Rectal smooth muscle tissue (tissue), 1 donor: ENCODE measurements around the gene SLC12A7.
"Not testable (repeated sequence)": the region's sequence is repeated elsewhere in the genome, so short reads cannot be mapped to it uniquely, and the experiment has no call there.

ENCODE experiments used
- H3K27ac ChIP-seq: one replicate; pipeline ENCODE4 v1.7.0; 2013; ENCODE audit warnings: low read depth, low read length, inconsistent platforms
- H3K27me3 ChIP-seq: one replicate; pipeline ENCODE4 v1.7.0; 2013; ENCODE audit warnings: low read length; ENCODE audit not compliant: control insufficient read depth, insufficient read depth
- H3K36me3 ChIP-seq: one replicate; pipeline ENCODE4 v1.7.0; 2013; ENCODE audit warnings: low read length; ENCODE audit not compliant: control insufficient read depth, insufficient read depth
- H3K4me1 ChIP-seq: one replicate; pipeline ENCODE4 v1.7.0; 2013; ENCODE audit warnings: low read length; ENCODE audit not compliant: control insufficient read depth, insufficient read depth
- H3K4me3 ChIP-seq: one replicate; pipeline ENCODE4 v1.7.0; 2013; ENCODE audit warnings: low read length
- H3K9ac ChIP-seq: one replicate; pipeline ENCODE4 v1.7.0; 2013; ENCODE audit warnings: low read length

The SLC12A7 gene

DNA sequence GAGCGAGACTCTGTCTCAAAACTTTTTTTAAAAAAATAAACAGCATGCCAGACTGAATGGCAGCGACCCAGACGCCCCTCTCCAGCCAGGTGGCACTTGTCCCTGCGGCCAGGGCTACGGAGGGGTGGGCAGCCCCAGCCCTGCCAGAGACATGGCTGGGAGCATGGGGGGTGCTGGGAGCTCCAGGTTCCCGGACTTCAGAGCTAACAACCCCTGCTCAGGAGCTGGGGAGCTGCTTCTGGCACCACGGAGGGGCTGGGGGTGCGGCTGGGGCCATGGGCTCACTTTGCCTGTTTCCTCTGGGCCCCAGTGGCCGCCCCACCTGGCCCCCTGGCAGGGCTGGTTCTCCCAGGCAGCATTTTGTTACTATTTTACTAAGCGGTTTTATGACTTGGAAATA, 49.9 kb downstream of the SLC12A7 start:
- no peak overlapping the region for H3K4me3 ChIP-seq
- no peak overlapping the region for H3K27ac ChIP-seq
- no peaks in the 10 kb centered on the region for H3K27me3 ChIP-seq
- no peaks in the 10 kb centered on the region for H3K4me1 ChIP-seq
- peaks cover 23% of the 10 kb centered on the region for H3K36me3 ChIP-seq
- H3K9ac ChIP-seq: no peak overlapping the region

DNA sequence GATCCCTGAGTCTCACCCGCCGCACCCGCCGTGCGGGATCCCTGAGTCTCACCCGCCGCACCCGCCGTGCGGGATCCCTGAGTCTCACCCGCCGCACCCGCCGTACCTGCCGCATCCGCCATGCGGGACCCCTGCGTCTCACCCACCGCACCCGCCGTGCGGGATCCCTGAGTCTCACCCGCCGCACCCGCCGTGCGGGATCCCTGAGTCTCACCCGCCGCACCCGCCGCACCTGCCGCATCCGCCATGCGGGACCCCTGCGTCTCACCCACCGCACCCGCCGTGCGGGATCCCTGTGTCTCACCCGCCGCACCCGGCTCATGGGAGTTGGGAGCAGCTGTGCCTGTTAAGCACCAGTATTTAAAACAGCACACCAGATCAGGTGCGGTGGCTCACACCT, 50.6 kb downstream of the SLC12A7 start:
- peaks cover 30% of the 10 kb centered on the region for H3K36me3 ChIP-seq
- H3K9ac ChIP-seq, H3K4me3 ChIP-seq, H3K4me1 ChIP-seq, H3K27me3 ChIP-seq, H3K27ac ChIP-seq: not testable (repeated sequence)

GRCh38 chr5:1060535-1060981, 51.3 kb downstream of the SLC12A7 start:
- Histone ChIP-seq H3K9ac (no peak overlapping the region), H3K36me3 (peaks cover 28% of the 10 kb centered on the region), H3K4me1 (no peaks in the 10 kb centered on the region), H3K27me3 (no peaks in the 10 kb centered on the region), H3K4me3 (no peak overlapping the region), H3K27ac (no peak overlapping the region)

GRCh38 chr5:1059884-1060263, 52.0 kb downstream of the SLC12A7 start:
- no peak overlapping the region for H3K27ac ChIP-seq
- no peak overlapping the region for H3K9ac ChIP-seq
- H3K4me3 ChIP-seq: no peak overlapping the region
- peaks cover 22% of the 10 kb centered on the region for H3K36me3 ChIP-seq
- H3K4me1 ChIP-seq: no peaks in the 10 kb centered on the region
- H3K27me3 ChIP-seq: no peaks in the 10 kb centered on the region

GRCh38 chr5:1058988-1059883, 52.6 kb downstream of the SLC12A7 start:
- peaks cover 17% of the 10 kb centered on the region for H3K36me3 ChIP-seq
- H3K4me3 ChIP-seq: no peak overlapping the region
- no peaks in the 10 kb centered on the region for H3K27me3 ChIP-seq
- no peaks in the 10 kb centered on the region for H3K4me1 ChIP-seq
- no peak overlapping the region for H3K9ac ChIP-seq
- H3K27ac ChIP-seq: no peak overlapping the region

DNA sequence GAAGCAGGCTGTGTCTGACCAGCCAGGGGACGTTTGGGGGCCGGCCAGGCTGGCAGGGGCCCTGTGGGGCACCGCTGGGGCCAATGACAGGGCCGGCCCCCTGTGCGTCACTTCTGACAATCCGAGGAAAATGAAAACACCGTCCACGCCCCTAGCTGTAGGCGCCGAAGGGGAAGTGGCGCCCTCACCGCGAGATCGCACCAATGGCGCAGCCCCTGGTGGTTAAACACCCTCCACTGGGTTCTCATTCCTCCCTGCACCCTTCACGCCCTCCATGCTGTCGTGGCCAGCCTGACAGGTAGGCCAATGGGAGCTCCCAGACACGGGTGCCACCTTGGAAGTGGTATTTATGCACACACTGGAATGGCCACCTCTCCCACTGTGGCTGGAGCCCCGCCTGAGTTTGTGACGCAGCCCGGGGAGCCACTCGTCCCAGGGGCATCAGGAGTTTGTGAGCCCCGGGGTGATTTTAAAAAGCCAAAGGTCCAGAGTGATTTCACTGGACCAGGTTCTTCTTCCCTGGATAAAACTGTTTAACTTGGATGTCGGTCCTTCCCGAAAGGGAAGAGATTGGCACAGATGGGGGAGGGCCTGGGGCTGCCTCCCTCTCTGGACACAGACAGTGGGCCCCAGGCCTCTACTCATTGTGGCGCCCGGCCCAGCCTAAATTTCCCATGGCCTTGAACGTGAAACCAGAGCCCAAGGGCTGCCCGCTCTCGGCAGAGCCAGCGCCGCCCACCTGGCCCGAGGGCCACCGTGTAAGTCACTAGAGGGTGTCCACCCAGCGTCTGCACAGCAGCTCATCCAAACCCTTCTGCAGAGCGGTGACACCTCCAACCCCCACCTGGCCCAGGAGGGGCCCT, 53.5 kb downstream of the SLC12A7 start:
- Histone ChIP-seq H3K27ac (no peak overlapping the region), H3K36me3 (peaks cover 18% of the 10 kb centered on the region), H3K27me3 (no peaks in the 10 kb centered on the region), H3K4me3 (no peak overlapping the region), H3K4me1 (no peaks in the 10 kb centered on the region), H3K9ac (no peak overlapping the region)

- H3K4me1 ChIP-seq: no peaks in the 10 kb centered on the region
- H3K4me3 ChIP-seq: no peak overlapping the region
- peaks cover 21% of the 10 kb centered on the region for H3K36me3 ChIP-seq
- H3K27ac ChIP-seq: no peak overlapping the region
- H3K27me3 ChIP-seq: no peaks in the 10 kb centered on the region
- no peak overlapping the region for H3K9ac ChIP-seq
These were observed 54.3 kb downstream of the SLC12A7 start for GRCh38 chr5:1057485-1058082.

DNA sequence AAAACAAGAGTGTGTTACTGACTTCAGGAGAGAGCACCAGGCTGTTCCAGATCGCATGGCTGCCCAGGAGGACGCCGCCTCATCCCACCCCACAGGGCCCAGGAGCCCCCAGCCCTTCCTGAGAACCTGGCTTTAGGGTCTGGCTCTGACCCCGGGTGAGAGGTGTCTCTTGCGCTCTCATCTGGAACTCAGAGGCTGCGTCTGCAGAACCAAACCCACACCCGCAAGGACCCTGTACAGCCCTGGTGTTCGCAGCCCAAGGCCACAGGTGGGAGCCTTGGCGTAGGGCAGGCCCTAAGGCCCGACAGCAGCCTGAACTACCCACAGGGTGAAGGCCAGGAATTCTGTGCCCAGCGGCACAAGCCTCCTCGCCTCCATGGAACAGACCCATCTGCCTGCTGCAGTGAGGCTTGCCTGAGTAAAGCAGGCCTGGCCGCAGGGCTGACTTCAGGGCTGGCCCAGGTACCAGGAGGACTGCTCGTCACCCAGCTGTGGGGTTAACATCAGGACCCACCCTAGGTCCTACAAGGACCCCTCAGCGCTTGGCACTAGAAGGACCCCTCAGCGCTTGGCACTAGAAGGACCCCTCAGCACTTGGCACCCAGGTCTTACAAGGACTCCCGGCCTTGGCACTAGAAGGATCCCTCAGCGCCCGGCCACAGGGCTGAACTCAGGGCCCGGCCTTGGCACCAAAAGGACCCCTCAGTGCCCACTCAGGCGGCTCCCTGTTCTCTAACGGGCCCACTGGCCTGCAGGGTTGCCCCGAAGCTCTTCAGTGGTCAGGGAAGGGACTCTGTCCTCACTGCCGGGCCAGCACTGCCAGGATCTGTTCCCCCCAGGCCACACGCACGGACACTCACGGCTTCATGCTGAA, 55.0 kb downstream of the SLC12A7 start:
- H3K27ac ChIP-seq: no peak overlapping the region
- no peak overlapping the region for H3K9ac ChIP-seq
- H3K36me3 ChIP-seq: peaks cover 23% of the 10 kb centered on the region
- H3K27me3 ChIP-seq: no peaks in the 10 kb centered on the region
- no peaks in the 10 kb centered on the region for H3K4me1 ChIP-seq
- H3K4me3 ChIP-seq: no peak overlapping the region

DNA sequence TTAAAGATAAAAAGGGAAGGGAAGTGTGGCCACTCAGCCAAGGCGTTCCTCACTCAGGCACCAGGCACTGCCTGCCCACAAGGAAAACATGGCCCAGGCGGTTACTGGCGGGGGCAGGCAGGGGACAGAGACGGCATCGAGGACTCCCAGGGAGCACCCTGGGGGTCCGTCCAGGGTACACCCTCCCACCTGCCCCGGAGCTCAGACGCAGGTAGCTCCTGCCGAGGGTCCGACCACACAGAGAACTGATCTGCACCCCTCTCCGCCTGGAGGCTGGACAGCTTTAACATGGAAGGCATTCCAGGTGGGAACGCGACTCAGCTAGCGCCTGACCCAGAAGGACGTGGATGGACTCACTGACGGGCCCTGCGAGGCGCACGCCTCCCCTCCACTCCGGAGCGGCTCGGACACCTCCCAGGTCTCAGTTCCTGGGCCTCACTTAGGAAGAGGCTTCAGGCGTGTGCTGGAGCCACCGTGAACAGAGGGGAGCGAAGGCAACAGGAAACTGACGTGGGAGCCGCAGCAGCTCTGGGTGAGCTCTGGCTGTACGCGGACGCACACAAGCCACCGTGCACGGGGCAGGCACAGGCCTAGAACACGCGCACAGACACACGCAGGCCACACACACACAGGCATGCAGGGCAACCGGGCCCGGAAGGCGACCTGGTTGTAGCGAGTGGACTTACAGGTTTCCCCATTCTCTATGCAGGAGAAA, 55.8 kb downstream of the SLC12A7 start:
- no peaks in the 10 kb centered on the region for H3K4me1 ChIP-seq
- H3K4me3 ChIP-seq: no peak overlapping the region
- H3K27me3 ChIP-seq: no peaks in the 10 kb centered on the region
- H3K36me3 ChIP-seq: peaks cover 28% of the 10 kb centered on the region
- H3K9ac ChIP-seq: no peak overlapping the region
- H3K27ac ChIP-seq: no peak overlapping the region

DNA sequence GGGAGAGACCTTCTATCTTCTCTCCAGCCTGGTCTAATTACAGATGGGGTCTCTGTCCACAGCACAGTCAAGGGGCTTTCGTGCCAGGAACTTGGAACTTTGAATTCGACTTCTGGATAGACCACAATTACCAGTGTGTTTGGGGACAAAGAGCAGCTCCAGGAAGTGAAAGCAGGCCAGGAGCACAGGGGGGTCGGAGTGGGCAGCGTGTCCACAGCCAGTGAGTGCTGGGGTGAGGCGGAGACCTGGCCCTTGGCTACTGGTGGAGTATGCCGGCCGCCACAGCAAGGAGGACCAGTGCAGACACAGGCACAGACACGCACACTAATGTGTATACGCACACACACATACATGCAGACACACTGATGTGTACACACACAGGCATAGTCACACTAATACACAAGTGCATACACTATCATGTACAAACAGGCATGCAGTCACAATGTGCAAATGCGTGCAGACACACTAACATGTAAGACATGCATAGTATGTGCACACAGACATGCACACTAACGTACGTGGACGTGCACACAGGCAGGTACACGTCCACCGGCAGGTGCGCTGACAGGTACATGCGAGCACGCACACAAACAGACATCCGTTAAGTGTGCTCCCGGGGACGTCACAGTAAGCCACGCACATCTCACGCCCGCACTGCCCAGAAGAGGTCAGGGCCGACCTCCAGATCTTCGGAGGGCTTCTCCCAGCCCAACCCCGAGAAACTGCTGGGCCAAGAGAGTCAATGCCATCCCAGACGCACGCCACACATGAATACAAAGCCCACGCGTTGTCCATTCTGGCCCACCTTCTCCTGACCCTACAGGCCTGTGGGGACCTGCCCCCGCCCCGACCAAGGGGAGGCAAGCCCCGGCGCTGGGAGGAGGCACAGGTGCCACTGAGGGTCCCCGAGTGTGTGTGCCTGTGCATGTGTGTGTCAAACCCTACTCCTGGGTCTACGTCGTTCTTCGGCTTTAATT, 56.8 kb downstream of the SLC12A7 start:
- no peaks in the 10 kb centered on the region for H3K4me1 ChIP-seq
- no peak overlapping the region for H3K9ac ChIP-seq
- no peak overlapping the region for H3K4me3 ChIP-seq
- peaks cover 35% of the 10 kb centered on the region for H3K36me3 ChIP-seq
- H3K27me3 ChIP-seq: no peaks in the 10 kb centered on the region
- H3K27ac ChIP-seq: no peak overlapping the region
